Activated CD8-positive, alpha-beta memory T cell treated with anti-CD3 and anti-CD28 coated beads for 48 hours (primary cell): ENCODE data around the gene SUMF2.
"Not testable (repeated sequence)": the region's sequence is repeated elsewhere in the genome, so short reads cannot be mapped to it uniquely, and the experiment has no call there.

ENCODE experiments used
- DNase-seq, 3 experiments: peaks; one replicate each; pipeline ENCODE4 v3.0.0-alpha.2; 2020; ENCODE audit warnings: low read depth in 2 of 3, low spot score in 2 of 3

Gene SUMF2

GRCh38 chr7:56106108-56107073, 42.3 kb downstream of the SUMF2 start, which contains the start of gene CHCHD2:
TSS of gene CHCHD2 (minus strand) at chr7:56106476. CDS start at chr7:56106413, 63 bp downstream.
- DNase-seq: peak; percentile 39 to 78 (median 70)

- DNase-seq: no peak
Observed at GRCh38 chr7:56107954-56108258, 43.8 kb downstream of the SUMF2 start.

DNA sequence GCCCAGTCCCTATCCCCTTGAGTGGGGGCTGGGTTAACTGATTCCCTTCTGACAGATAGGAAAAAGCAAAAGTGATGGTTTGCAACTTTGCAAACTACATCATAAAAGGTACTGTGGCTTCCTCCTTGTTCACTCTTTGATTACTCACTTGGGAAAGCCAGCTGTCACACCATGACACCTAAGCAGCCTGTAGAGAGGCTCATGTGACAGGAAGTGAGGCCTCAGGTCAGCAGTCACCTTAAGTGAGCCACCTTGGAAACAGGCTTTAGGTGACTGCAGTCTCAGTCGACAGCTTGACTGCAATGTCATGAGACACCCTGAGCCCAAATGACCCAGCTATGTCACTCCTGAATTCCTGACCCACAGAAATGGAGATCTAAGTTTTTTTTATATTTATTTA, 46.5 kb downstream of the SUMF2 start:
- no peak for DNase-seq

DNA sequence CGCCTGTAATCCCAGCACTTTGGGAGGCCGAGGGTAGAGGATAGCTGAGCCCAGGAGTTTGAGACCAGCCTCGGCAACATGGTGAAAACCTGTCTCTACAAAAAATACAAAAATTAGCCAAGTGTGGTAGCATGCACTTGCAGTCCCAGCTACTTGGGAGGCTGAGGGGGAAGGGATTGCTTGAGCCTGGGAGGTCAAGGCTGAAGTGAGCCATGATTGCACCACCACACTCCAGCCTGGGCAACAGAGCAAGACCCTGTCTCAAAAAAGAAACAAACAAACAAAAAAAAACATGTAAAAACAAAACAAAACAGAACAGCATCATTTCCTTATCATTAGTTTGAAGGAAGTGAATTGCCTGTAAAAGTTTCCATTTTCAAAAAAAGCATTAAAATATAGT, 48.2 kb downstream of the SUMF2 start:
- not testable (repeated sequence) for DNase-seq

DNA sequence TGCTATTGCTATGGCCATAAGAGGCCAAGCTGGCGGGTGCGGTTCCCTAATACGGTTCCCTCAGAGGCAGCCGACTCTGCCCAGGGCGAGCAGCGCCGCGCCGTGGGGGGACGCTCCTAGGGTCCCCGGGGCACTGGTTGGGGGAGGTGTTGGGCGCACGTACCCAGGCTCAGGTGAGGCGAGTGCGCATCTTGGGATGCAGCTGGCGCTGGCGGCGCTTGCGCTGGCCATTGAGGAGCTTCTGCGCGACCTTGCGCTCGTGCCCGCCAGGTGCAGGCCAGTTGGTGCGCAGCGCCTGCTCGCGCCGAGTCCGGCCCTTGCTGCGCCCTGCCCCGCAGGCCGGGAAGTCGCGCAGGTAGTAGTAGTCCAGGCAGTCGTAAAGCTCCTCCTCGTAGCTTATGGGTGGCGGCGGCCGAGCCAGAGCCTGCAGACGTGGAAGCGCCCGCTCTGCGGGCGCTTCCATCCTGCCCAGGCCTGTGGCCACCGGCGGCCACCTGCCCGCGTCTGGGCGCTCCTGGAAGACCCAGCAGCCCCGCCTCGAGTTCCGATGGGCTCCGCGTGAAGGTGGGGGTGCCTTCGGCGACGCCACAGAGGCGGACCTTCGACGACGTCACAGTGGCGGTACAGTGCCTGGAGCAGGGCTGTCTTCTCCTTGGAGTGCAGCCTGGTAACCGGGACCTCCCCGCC, 51.9 kb downstream of the SUMF2 start, which contains the start of gene NUPR2:
TSS of gene NUPR2 (minus strand) at position 566 of the 687 bp plus-strand sequence. CDS start at position 463, 103 bp downstream.
- DNase-seq: no peak

- no peak for DNase-seq
Observed at GRCh38 chr7:56121440-56121839, 57.4 kb downstream of the SUMF2 start.

- DNase-seq: no peak
Observed at GRCh38 chr7:56124981-56125380, 60.9 kb downstream of the SUMF2 start.

DNA sequence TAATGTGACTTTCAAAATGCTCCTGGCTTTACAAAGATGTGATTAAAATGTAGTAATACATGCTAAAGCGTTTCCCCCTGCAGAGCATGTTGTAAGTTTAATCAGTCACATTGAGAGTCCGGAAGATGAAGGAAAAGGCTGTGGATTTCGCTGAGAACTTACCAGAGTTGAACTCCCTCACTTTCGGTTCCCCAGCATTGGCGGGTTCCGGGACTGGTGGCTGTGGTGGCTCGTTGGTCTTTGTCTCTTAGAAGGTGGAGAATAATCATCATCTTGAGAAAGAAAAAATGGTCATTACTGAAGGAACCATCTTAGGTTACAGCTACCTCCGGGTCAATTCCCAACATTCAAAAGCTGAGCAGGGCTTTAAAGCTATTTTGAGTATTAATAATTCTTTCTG, 61.7 kb downstream of the SUMF2 start:
- no peak for DNase-seq

GRCh38 chr7:56127241-56127975, 63.3 kb downstream of the SUMF2 start:
- DNase-seq: no peak
